ENCODE data around the gene DEGS2. TPM values are rescaled to one million over a fixed set of nuclear protein-coding genes. Genes with fewer than 3 reads are reported as not detected.
A peak's percentile ranks its signal among the peaks of the same experiment; 100 is the strongest.

DEGS2 gene
- total RNA-seq, 1 donor from 2014 or later: 0.31 TPM

DNA sequence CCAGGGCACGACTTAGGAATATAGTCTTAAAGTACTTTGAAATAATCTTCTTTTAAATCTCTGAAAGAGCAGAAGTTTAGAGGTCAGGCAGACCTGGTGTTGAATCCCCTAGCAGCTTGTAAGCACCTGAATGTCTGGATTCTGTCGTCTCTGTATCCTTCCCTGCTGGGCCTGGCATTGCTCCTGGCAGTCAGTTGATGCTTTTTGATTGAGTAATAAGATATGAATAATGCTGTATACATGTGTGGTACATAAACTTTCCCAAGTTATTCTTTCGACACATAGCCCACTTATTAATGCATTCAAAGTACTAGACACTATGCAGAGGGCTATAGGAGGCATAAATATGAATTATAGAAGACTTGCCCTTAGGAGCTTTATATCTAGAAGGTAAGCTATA, 62.8 kb downstream of the DEGS2 start:
- Mint-ChIP-seq H3K27ac (peak overlapping the region; percentile 70), H3K36me3 (ENCODE audit: low read depth) (peaks cover 63% of the 10 kb centered on the region), H3K4me1 (ENCODE audit: low read depth) (peaks cover 84% of the 10 kb centered on the region), H3K4me3 (no peak overlapping the region), H3K9me3 (no peaks in the 10 kb centered on the region), H3K27me3 (ENCODE audit: insufficient read depth) (no peaks in the 10 kb centered on the region)
- intact Hi-C loops (cut with micrococcal nuclease): no loop called here
- no peak for DNase-seq (ENCODE audit: low spot score)

Other genes starting within 250 kb of the DEGS2 start
- gene EVL, start 94.2 kb downstream of the DEGS2 start, total RNA-seq: 290 and 309 TPM in 2 replicates
- gene YY1, start 79.5 kb upstream of the DEGS2 start, total RNA-seq: 109 and 110 TPM in 2 replicates
- gene SLC25A29, start 146.8 kb upstream of the DEGS2 start, total RNA-seq: 15.9 and 19.1 TPM in 2 replicates
- not detected in 2 replicates for gene SLC25A47, start 163.7 kb upstream of the DEGS2 start, total RNA-seq
- 7.4 and 9.5 TPM in 2 replicates for gene WDR25, start 216.8 kb upstream of the DEGS2 start, total RNA-seq

All from activated T-helper 1 cell treated with anti-CD3 and anti-CD28 coated beads, Interleukin-12 subunit alpha, Interleukin-12 subunit beta, Interleukin-2, Interleukin-4 antibody, amounts not matched to agents 30 ng/mL and 10 ng/mL and 1 ng/mL, durations not matched to agents 14 hours and 24 hours and 36 hours (primary cell).